Measurements from ENCODE around the gene NR5A2.

Gene NR5A2

GRCh38 chr1:200038325-200038980 lies 10.9 kb downstream of the NR5A2 start:
- in situ Hi-C loops (cut with MboI; ENCODE audit: low sequenced_read_pairs, unreplicated experiment): no loop called here
- DNase-seq (ENCODE audit: low spot score): peak; percentile 30
- TF ChIP-seq CTCF (IDR thresholded peaks at IDR 0.05; ENCODE audit: borderline replicate concordance, control extremely low read depth, extremely low read depth, insufficient read depth, missing control alignments): no peak

- in situ Hi-C loops (cut with MboI; ENCODE audit: low sequenced_read_pairs, unreplicated experiment): no loop called here
- no peak for TF ChIP-seq CTCF (IDR thresholded peaks at IDR 0.05; ENCODE audit: borderline replicate concordance, control extremely low read depth, extremely low read depth, insufficient read depth, missing control alignments)
- peak; percentile 67 for DNase-seq (ENCODE audit: low spot score)
These were observed 11.7 kb downstream of the NR5A2 start for GRCh38 chr1:200038981-200039848.

- TF ChIP-seq CTCF (IDR thresholded peaks at IDR 0.05; ENCODE audit: borderline replicate concordance, control extremely low read depth, extremely low read depth, insufficient read depth, missing control alignments): no peak
- DNase-seq (ENCODE audit: low spot score): peak; percentile 40
- in situ Hi-C loops (cut with MboI; ENCODE audit: low sequenced_read_pairs, unreplicated experiment): no loop called here
These were observed 12.5 kb downstream of the NR5A2 start for GRCh38 chr1:200039849-200040474.

- peak; percentile 56 for DNase-seq (ENCODE audit: low spot score)
- in situ Hi-C loops (cut with MboI; ENCODE audit: low sequenced_read_pairs, unreplicated experiment): no loop called here
- TF ChIP-seq CTCF (IDR thresholded peaks at IDR 0.05; ENCODE audit: borderline replicate concordance, control extremely low read depth, extremely low read depth, insufficient read depth, missing control alignments): no peak
These were observed 13.1 kb downstream of the NR5A2 start for GRCh38 chr1:200040481-200041138.

- peak; percentile 32 for DNase-seq (ENCODE audit: low spot score)
- in situ Hi-C loops (cut with MboI; ENCODE audit: low sequenced_read_pairs, unreplicated experiment): no loop called here
- TF ChIP-seq CTCF (IDR thresholded peaks at IDR 0.05; ENCODE audit: borderline replicate concordance, control extremely low read depth, extremely low read depth, insufficient read depth, missing control alignments): no peak
These were observed 14.0 kb downstream of the NR5A2 start for GRCh38 chr1:200041337-200042118.
